ENCODE results near the gene ZC3H7B.

ZC3H7B gene

DNA sequence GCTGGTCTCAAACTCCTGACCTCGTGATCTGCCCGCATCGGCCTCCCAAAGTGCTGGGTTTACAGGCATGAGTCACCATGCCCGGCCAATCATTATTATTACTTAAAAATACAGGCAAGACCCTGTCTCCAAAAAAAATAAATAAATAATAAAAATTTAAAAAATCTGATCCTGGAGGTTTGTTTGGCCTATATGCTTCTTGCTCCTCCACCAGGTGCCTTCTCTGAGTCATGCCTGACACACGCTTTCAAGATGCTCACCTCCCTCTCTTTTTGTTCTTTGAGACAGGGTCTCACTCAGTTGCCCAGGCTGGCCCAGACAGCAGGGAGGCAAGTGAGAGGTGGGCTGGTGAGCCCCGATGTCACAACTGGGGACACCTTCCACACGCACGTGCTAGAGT lies 13.5 kb downstream of the ZC3H7B start:
- Histone ChIP-seq H3K27me3 (ENCODE audit: control insufficient read depth, low read length) (no peaks in the 10 kb centered on the region), H3K4me2 (ENCODE audit: low read length) (no peak overlapping the region), H3K27ac (ENCODE audit: low read depth, low read length) (no peak overlapping the region), H3K4me3 (ENCODE audit: low read length) (no peak overlapping the region), H3K9me2 (replicated peaks; ENCODE audit: control insufficient read depth, low read length) (no peaks in the 10 kb centered on the region), H3F3A (ENCODE audit: control insufficient read depth, insufficient read depth) (no peaks in the 10 kb centered on the region), H4K20me1 (ENCODE audit: control insufficient read depth, insufficient read depth, low read depth, low read length) (no peaks in the 10 kb centered on the region), H3K36me3 (ENCODE audit: control insufficient read depth, low read length) (peaks cover 5% of the 10 kb centered on the region; the same call in 1 of the 2 replicates), H3K9me3 (ENCODE audit: control insufficient read depth, insufficient read depth, low read length) (no peaks in the 10 kb centered on the region), H3K4me1 (ENCODE audit: control insufficient read depth, low read length) (no peaks in the 10 kb centered on the region), H3K79me2 (ENCODE audit: control insufficient read depth, low read length) (peaks cover 75% of the 10 kb centered on the region)
- TF ChIP-seq, protein P1, sequence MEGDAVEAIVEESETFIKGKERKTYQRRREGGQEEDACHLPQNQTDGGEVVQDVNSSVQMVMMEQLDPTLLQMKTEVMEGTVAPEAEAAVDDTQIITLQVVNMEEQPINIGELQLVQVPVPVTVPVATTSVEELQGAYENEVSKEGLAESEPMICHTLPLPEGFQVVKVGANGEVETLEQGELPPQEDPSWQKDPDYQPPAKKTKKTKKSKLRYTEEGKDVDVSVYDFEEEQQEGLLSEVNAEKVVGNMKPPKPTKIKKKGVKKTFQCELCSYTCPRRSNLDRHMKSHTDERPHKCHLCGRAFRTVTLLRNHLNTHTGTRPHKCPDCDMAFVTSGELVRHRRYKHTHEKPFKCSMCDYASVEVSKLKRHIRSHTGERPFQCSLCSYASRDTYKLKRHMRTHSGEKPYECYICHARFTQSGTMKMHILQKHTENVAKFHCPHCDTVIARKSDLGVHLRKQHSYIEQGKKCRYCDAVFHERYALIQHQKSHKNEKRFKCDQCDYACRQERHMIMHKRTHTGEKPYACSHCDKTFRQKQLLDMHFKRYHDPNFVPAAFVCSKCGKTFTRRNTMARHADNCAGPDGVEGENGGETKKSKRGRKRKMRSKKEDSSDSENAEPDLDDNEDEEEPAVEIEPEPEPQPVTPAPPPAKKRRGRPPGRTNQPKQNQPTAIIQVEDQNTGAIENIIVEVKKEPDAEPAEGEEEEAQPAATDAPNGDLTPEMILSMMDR (IDR thresholded peaks at IDR 0.05; ENCODE audit: low read depth, low read length, poor library complexity, severe bottlenecking) = no peak
- no peak for TF ChIP-seq EZH2phosphoT487 (IDR thresholded peaks at IDR 0.05; ENCODE audit: borderline replicate concordance, low read length)

DNA sequence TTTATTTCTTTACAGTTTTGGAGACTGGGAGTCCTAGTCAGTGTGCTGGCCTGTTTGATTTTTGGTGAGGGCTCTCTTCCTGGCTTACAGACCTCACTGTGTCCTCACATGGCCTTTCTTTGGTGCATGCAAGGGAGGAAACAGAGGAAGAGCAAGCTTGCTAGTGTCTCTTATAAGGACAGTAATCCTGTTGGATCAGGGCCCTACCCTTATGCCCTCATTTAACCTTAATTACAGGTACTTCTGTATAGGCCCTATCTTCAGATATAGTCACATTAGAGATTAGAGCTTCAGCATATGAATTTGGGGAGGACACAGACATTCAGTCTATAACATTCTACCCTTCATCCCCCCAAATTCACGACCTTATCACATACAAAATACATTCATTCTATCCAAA lies 14.3 kb downstream of the ZC3H7B start:
- Histone ChIP-seq H3K9me3 (ENCODE audit: control insufficient read depth, insufficient read depth, low read length) (no peaks in the 10 kb centered on the region), H3K27ac (ENCODE audit: low read depth, low read length) (no peak overlapping the region), H3K4me2 (ENCODE audit: low read length) (no peak overlapping the region), H3K9me2 (replicated peaks; ENCODE audit: control insufficient read depth, low read length) (no peaks in the 10 kb centered on the region), H3K79me2 (ENCODE audit: control insufficient read depth, low read length) (peaks cover 74% of the 10 kb centered on the region), H4K20me1 (ENCODE audit: control insufficient read depth, insufficient read depth, low read depth, low read length) (no peaks in the 10 kb centered on the region), H3F3A (ENCODE audit: control insufficient read depth, insufficient read depth) (no peaks in the 10 kb centered on the region), H3K36me3 (ENCODE audit: control insufficient read depth, low read length) (peaks cover 5% of the 10 kb centered on the region; the same call in 1 of the 2 replicates), H3K27me3 (ENCODE audit: control insufficient read depth, low read length) (no peaks in the 10 kb centered on the region), H3K4me3 (ENCODE audit: low read length) (no peak overlapping the region), H3K4me1 (ENCODE audit: control insufficient read depth, low read length) (no peaks in the 10 kb centered on the region)
- TF ChIP-seq, protein P1 (IDR thresholded peaks at IDR 0.05; ENCODE audit: low read depth, low read length, poor library complexity, severe bottlenecking) = no peak
- no peak for TF ChIP-seq EZH2phosphoT487 (IDR thresholded peaks at IDR 0.05; ENCODE audit: borderline replicate concordance, low read length)

DNA sequence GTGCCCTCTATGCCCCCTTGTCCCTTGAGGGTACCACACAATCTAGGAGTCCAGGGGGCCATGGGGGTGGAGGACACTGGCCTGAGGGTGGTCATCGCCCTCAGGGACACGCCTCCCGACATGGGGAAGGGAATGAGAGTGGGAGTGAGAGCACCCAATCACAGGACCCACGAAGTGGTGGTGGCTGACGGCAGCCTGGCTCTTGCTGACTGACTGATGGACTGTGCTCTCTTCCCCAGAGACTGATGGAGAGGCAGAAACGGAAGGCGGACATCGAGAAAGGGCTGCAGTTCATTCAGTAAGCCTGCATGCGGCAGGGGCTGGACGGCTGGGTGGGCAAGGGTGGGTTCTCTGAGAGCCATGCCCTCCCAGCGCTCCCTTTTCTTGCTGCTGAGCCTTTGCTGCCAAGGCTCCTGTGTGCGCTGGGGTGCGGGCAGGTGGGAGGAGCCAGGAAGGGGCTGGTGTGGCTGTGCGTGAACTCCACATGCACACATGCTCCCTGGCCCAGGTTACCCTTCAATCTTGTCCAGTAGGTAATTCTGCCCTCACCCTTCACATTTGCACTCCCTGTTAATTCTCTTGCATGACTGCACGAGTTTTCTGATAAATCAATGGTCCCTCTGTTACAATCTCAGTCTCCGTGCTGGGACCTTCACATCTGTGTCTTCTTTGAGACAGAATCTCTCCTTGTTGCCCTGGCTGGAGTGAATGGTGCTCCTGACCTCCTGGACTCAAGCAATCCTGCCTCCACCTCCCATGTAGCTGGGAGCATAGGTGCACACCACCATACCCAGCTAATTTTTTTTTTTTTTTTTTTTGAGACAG lies 19.3 kb downstream of the ZC3H7B start:
- Histone ChIP-seq H3K36me3 (ENCODE audit: control insufficient read depth, low read length) (peaks cover 13% of the 10 kb centered on the region), H3K9me3 (ENCODE audit: control insufficient read depth, insufficient read depth, low read length) (no peaks in the 10 kb centered on the region), H3K4me1 (ENCODE audit: control insufficient read depth, low read length) (no peaks in the 10 kb centered on the region), H3K27me3 (ENCODE audit: control insufficient read depth, low read length) (no peaks in the 10 kb centered on the region), H3K79me2 (ENCODE audit: control insufficient read depth, low read length) (peaks cover 41% of the 10 kb centered on the region), H4K20me1 (ENCODE audit: control insufficient read depth, insufficient read depth, low read depth, low read length) (no peaks in the 10 kb centered on the region), H3K4me3 (ENCODE audit: low read length) (no peak overlapping the region), H3F3A (ENCODE audit: control insufficient read depth, insufficient read depth) (no peaks in the 10 kb centered on the region), H3K27ac (ENCODE audit: low read depth, low read length) (no peak overlapping the region), H3K9me2 (replicated peaks; ENCODE audit: control insufficient read depth, low read length) (no peaks in the 10 kb centered on the region), H3K4me2 (ENCODE audit: low read length) (no peak overlapping the region)
- TF ChIP-seq, protein P1 (IDR thresholded peaks at IDR 0.05; ENCODE audit: low read depth, low read length, poor library complexity, severe bottlenecking) = no peak
- no peak for TF ChIP-seq EZH2phosphoT487 (IDR thresholded peaks at IDR 0.05; ENCODE audit: borderline replicate concordance, low read length)

Data from DOHH2 (cell line).